ENCODE measurements around the gene PRMT3. TPM values are rescaled to one million over a fixed set of nuclear protein-coding genes. Genes with fewer than 3 reads are reported as not detected.

PRMT3 gene
- total RNA-seq, 1 experiment from 2014 or later: 49.0 TPM

Other genes with a start within 250 kb of the PRMT3 start
- gene DBX1, start 227.2 kb upstream of the PRMT3 start, total RNA-seq (2014; rRNA removed; shearing (Covaris generic)): not detected in 2 replicates
- 149 and 199 TPM in 2 replicates for gene HTATIP2, start 24.0 kb upstream of the PRMT3 start, total RNA-seq (2014; rRNA removed; shearing (Covaris generic))
- not detected in 2 replicates for gene SLC6A5, start 211.9 kb downstream of the PRMT3 start, total RNA-seq (2014; rRNA removed; shearing (Covaris generic))

All from NCI-H460 (cell line).